ENCODE results near the gene EXOC6.
A peak's percentile ranks its signal among the peaks of the same experiment; 100 is the strongest.
"Not testable (repeated sequence)": the region's sequence is repeated elsewhere in the genome, so short reads cannot be mapped to it uniquely, and the experiment has no call there.

The EXOC6 gene

GRCh38 chr10:92880233-92880861, 32.0 kb downstream of the EXOC6 start:
- in situ Hi-C loops (cut with MboI; ENCODE audit: low sequenced_read_pairs), result loop anchor here (25.0 kb wide), 3 partner anchors 182 to 607 kb away; partner anchors contain the start of genes CEP55, CYP26A1, CYP26C1 and MYOF
- no peak overlapping the region for H3K4me3 ChIP-seq
- no peaks in the 10 kb centered on the region for H3K27me3 ChIP-seq (ENCODE audit: low read depth)
- no peaks in the 10 kb centered on the region for H3K36me3 ChIP-seq (replicated peaks)
- peak; percentile 37 to 47 for DNase-seq (ENCODE audit: low spot score in 2 of 2)
- H3K4me1 ChIP-seq, result peaks cover 11% of the 10 kb centered on the region
- H3K9me3 ChIP-seq, result no peaks in the 10 kb centered on the region

GRCh38 chr10:92880917-92881316, 32.6 kb downstream of the EXOC6 start:
- peaks cover 11% of the 10 kb centered on the region for H3K4me1 ChIP-seq
- H3K27me3 ChIP-seq (ENCODE audit: low read depth), result no peaks in the 10 kb centered on the region
- H3K4me3 ChIP-seq, result no peak overlapping the region
- DNase-seq (ENCODE audit: low spot score in 2 of 2), result no peak
- in situ Hi-C loops (cut with MboI; ENCODE audit: low sequenced_read_pairs), result loop anchor here (25.0 kb wide), 3 partner anchors 181 to 606 kb away; partner anchors contain the start of genes CEP55, CYP26A1, CYP26C1 and MYOF
- no peaks in the 10 kb centered on the region for H3K9me3 ChIP-seq
- H3K36me3 ChIP-seq (replicated peaks), result no peaks in the 10 kb centered on the region

- H3K36me3 ChIP-seq (replicated peaks), result no peaks in the 10 kb centered on the region
- no peaks in the 10 kb centered on the region for H3K9me3 ChIP-seq
- no peaks in the 10 kb centered on the region for H3K27me3 ChIP-seq (ENCODE audit: low read depth)
- no peak for DNase-seq (ENCODE audit: low spot score in 2 of 2)
- H3K4me3 ChIP-seq, result no peak overlapping the region
- in situ Hi-C loops (cut with MboI; ENCODE audit: low sequenced_read_pairs), result loop anchor here (25.0 kb wide), 3 partner anchors 176 to 601 kb away; partner anchors contain the start of genes CEP55, CYP26A1, CYP26C1 and MYOF
- no peaks in the 10 kb centered on the region; the same call in none of the 2 replicates for H3K4me1 ChIP-seq
Observed at GRCh38 chr10:92886334-92886961, 38.1 kb downstream of the EXOC6 start.

GRCh38 chr10:92890471-92890870, 42.2 kb downstream of the EXOC6 start:
- in situ Hi-C loops (cut with MboI; ENCODE audit: low sequenced_read_pairs), result loop anchor here (25.0 kb wide), 3 partner anchors 172 to 597 kb away; partner anchors contain the start of genes CEP55, CYP26A1, CYP26C1 and MYOF
- Histone ChIP-seq H3K36me3 (replicated peaks) (no peaks in the 10 kb centered on the region), H3K9me3 (no peaks in the 10 kb centered on the region), H3K4me1 (peaks cover 34% of the 10 kb centered on the region), H3K27me3 (ENCODE audit: low read depth) (no peaks in the 10 kb centered on the region), H3K4me3 (no peak overlapping the region)
- DNase-seq (ENCODE audit: low spot score in 2 of 2), result no peak

- Histone ChIP-seq H3K4me1 (peaks cover 34% of the 10 kb centered on the region), H3K4me3 (no peak overlapping the region), H3K36me3 (replicated peaks) (no peaks in the 10 kb centered on the region), H3K27me3 (ENCODE audit: low read depth) (no peaks in the 10 kb centered on the region), H3K9me3 (no peaks in the 10 kb centered on the region)
- DNase-seq (ENCODE audit: low spot score in 2 of 2), result peak in 1 of 2 experiments; percentile 74
- in situ Hi-C loops (cut with MboI; ENCODE audit: low sequenced_read_pairs), result loop anchor here (25.0 kb wide), 3 partner anchors 170 to 595 kb away; partner anchors contain the start of genes CEP55, CYP26A1, CYP26C1 and MYOF
Observed at GRCh38 chr10:92891885-92892690, 43.8 kb downstream of the EXOC6 start.

GRCh38 chr10:92892691-92893054, 44.4 kb downstream of the EXOC6 start:
- H3K9me3 ChIP-seq, result no peaks in the 10 kb centered on the region
- no peaks in the 10 kb centered on the region for H3K36me3 ChIP-seq (replicated peaks)
- no peak for DNase-seq (ENCODE audit: low spot score in 2 of 2)
- no peak overlapping the region for H3K4me3 ChIP-seq
- H3K27me3 ChIP-seq (ENCODE audit: low read depth), result no peaks in the 10 kb centered on the region
- H3K4me1 ChIP-seq, result peaks cover 34% of the 10 kb centered on the region
- in situ Hi-C loops (cut with MboI; ENCODE audit: low sequenced_read_pairs), result loop anchor here (25.0 kb wide), 3 partner anchors 170 to 595 kb away; partner anchors contain the start of genes CEP55, CYP26A1, CYP26C1 and MYOF

- in situ Hi-C loops (cut with MboI; ENCODE audit: low sequenced_read_pairs), result loop anchor here (25.0 kb wide), 3 partner anchors 168 to 593 kb away; partner anchors contain the start of genes CEP55, CYP26A1, CYP26C1 and MYOF
- H3K9me3 ChIP-seq, result no peaks in the 10 kb centered on the region
- H3K4me1 ChIP-seq, result peaks cover 40% of the 10 kb centered on the region
- no peaks in the 10 kb centered on the region for H3K27me3 ChIP-seq (ENCODE audit: low read depth)
- no peak overlapping the region for H3K4me3 ChIP-seq
- no peaks in the 10 kb centered on the region for H3K36me3 ChIP-seq (replicated peaks)
- DNase-seq (ENCODE audit: low spot score in 2 of 2), result no peak
Observed at GRCh38 chr10:92894081-92894655, 45.8 kb downstream of the EXOC6 start.

- Histone ChIP-seq H3K27me3 (ENCODE audit: low read depth) (no peaks in the 10 kb centered on the region), H3K4me3 (no peak overlapping the region), H3K36me3 (replicated peaks) (no peaks in the 10 kb centered on the region), H3K9me3 (no peaks in the 10 kb centered on the region), H3K4me1 (peaks cover 32% of the 10 kb centered on the region)
- no peak for DNase-seq (ENCODE audit: low spot score in 2 of 2)
- in situ Hi-C loops (cut with MboI; ENCODE audit: low sequenced_read_pairs), result loop anchor here (25.0 kb wide), 3 partner anchors 164 to 589 kb away; partner anchors contain the start of genes CEP55, CYP26A1, CYP26C1 and MYOF
Observed at GRCh38 chr10:92897916-92898315, 49.6 kb downstream of the EXOC6 start.

- DNase-seq (ENCODE audit: low spot score in 2 of 2), result no peak
- in situ Hi-C loops (cut with MboI; ENCODE audit: low sequenced_read_pairs), result no loop called here
- no peak overlapping the region for H3K4me3 ChIP-seq
Observed at GRCh38 chr10:92901819-92902251, 53.5 kb downstream of the EXOC6 start.

GRCh38 chr10:92903633-92904032, 55.3 kb downstream of the EXOC6 start:
- DNase-seq (ENCODE audit: low spot score in 2 of 2), result no peak
- no peaks in the 10 kb centered on the region; the same call in none of the 2 replicates for H3K36me3 ChIP-seq (replicated peaks)
- peaks cover 2% of the 10 kb centered on the region for H3K4me1 ChIP-seq
- no peaks in the 10 kb centered on the region for H3K27me3 ChIP-seq (ENCODE audit: low read depth)
- no peaks in the 10 kb centered on the region for H3K9me3 ChIP-seq
- in situ Hi-C loops (cut with MboI; ENCODE audit: low sequenced_read_pairs), result no loop called here
- no peak overlapping the region for H3K4me3 ChIP-seq

More at GRCh38 chr10:92901819-92902251, 53.5 kb downstream of the EXOC6 start:
- Histone ChIP-seq H3K9me3 (no peaks in the 10 kb centered on the region), H3K27me3 (ENCODE audit: low read depth) (no peaks in the 10 kb centered on the region), H3K4me1 (peaks cover 6% of the 10 kb centered on the region), H3K36me3 (replicated peaks) (no peaks in the 10 kb centered on the region; the same call in none of the 2 replicates)

GRCh38 chr10:92907280-92907679, 59.0 kb downstream of the EXOC6 start:
- H3K27me3 ChIP-seq (ENCODE audit: low read depth), result no peaks in the 10 kb centered on the region
- no peaks in the 10 kb centered on the region for H3K9me3 ChIP-seq
- H3K36me3 ChIP-seq (replicated peaks), result peaks cover 3% of the 10 kb centered on the region
- DNase-seq (ENCODE audit: low spot score in 2 of 2), result no peak
- no peaks in the 10 kb centered on the region for H3K4me1 ChIP-seq
- in situ Hi-C loops (cut with MboI; ENCODE audit: low sequenced_read_pairs), result no loop called here
- no peak overlapping the region for H3K4me3 ChIP-seq

GRCh38 chr10:92912631-92913030, 64.3 kb downstream of the EXOC6 start:
- peaks cover 23% of the 10 kb centered on the region for H3K4me1 ChIP-seq
- H3K36me3 ChIP-seq (replicated peaks); DNase-seq (ENCODE audit: low spot score in 2 of 2); H3K9me3 ChIP-seq; in situ Hi-C loops (cut with MboI; ENCODE audit: low sequenced_read_pairs); H3K27me3 ChIP-seq (ENCODE audit: low read depth); H3K4me3 ChIP-seq: not testable (repeated sequence)

GRCh38 chr10:92913973-92914372, 65.7 kb downstream of the EXOC6 start:
- Histone ChIP-seq H3K4me1 (peaks cover 23% of the 10 kb centered on the region), H3K4me3 (no peak overlapping the region), H3K27me3 (ENCODE audit: low read depth) (no peaks in the 10 kb centered on the region), H3K36me3 (replicated peaks) (0 out of 2 replicates have a peak, but pooled peaks cover 3% of the 10 kb centered on the region), H3K9me3 (no peaks in the 10 kb centered on the region)
- in situ Hi-C loops (cut with MboI; ENCODE audit: low sequenced_read_pairs), result no loop called here
- DNase-seq (ENCODE audit: low spot score in 2 of 2), result peak; percentile 37 to 66
